ENCODE results near the gene STAG1. TPM values are rescaled to one million over a fixed set of nuclear protein-coding genes. Genes with fewer than 3 reads are reported as not detected.

Gene STAG1
- total and polyA plus RNA-seq, 8 donors, result 29.6 to 52.7 (median 44.1) TPM

DNA sequence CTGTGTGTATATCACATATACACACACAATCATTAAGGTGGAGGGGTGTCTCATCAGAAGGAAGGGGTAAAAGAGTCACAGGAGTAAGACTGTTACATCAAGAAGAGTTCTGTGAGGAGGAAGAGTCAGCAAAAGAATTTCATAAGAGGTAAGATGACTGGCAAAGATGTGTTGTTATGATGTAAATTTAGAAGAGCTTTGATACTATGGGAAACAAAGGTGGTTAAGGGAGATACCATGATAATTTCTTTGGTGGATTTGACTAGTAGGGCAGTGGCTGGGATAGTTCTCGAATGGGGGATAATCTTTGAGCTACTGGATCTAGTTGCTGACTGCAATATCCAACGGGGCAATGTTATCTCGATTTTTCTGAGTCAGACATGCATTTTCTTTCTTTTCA lies 61.6 kb downstream of the STAG1 start:
- no peak for DNase-seq
- no peak for TF ChIP-seq CTCF (IDR thresholded peaks at IDR 0.05)
- no peak for ATAC-seq
- peak overlapping the region in 1 of 2 donors; percentile 75 for H3K27ac ChIP-seq
- peaks cover 0 to 2% of the 10 kb centered on the region in 2 donors for H3K9me3 ChIP-seq
- H3K27me3 ChIP-seq, result no peaks in the 10 kb centered on the region
- no peak overlapping the region for H3K4me3 ChIP-seq
- H3K36me3 ChIP-seq, result no peaks in the 10 kb centered on the region
- peaks cover 0 to 33% of the 10 kb centered on the region in 2 donors for H3K4me1 ChIP-seq
- intact Hi-C loops (cut with DNase I), result no loop called here

DNA sequence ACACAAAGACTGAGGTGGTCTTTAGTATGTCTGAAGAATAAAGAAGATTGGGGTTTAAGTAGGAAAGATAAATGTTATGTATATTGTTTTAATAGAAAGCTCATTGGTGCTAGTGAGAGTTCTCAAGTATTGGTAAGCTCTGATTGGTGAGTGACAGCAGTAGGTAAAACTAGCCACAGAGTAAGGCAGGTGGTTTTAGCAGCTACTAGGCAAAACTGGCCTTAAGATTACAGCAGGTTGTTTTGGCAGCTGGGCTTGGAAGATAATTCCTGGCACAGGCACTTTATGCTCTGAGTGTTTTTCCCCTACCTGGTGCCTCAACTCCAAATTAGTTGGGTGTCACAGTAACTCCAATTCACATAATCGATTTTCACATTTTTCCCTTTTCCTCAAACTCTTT lies 66.3 kb downstream of the STAG1 start:
- H3K4me1 ChIP-seq, result peaks cover 0 to 9% of the 10 kb centered on the region in 2 donors
- H3K27ac ChIP-seq, result no peak overlapping the region
- H3K27me3 ChIP-seq, result no peaks in the 10 kb centered on the region
- no peak for TF ChIP-seq CTCF (IDR thresholded peaks at IDR 0.05)
- H3K36me3 ChIP-seq, result no peaks in the 10 kb centered on the region
- DNase-seq (no peak), ATAC-seq (no peak)
- no peak overlapping the region for H3K4me3 ChIP-seq
- no peaks in the 10 kb centered on the region for H3K9me3 ChIP-seq
- intact Hi-C loops (cut with DNase I), result no loop called here

DNA sequence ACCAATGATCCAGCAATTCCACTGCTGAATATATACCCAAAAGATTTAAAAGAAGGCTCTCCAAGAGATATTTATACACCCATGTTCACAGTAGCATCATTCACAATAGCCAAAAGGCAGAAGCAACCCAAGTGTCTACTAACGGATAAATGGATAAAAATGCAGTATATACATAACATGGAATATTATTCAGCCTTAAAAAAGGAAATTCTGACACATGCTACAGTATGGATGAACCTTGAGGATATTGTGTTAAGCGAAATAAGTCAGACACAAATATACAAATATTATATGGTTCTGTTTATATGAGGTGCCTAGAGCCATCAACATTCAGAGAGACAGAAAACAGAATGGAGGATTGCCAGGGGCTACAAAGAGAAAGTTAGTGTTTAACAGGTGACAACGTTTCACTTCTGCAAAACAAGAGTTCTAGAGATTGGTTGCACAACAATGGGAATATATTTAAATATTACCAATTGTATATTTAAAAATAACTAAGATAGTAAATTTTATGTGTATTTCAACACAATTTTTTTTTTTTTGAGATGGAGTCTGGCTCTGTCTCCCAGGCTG lies 69.4 kb downstream of the STAG1 start:
- ATAC-seq (no peak), DNase-seq (no peak)
- no peak overlapping the region for H3K4me3 ChIP-seq
- no peaks in the 10 kb centered on the region for H3K27me3 ChIP-seq
- no peaks in the 10 kb centered on the region for H3K36me3 ChIP-seq
- no peak for TF ChIP-seq CTCF (IDR thresholded peaks at IDR 0.05)
- H3K9me3 ChIP-seq, result no peaks in the 10 kb centered on the region
- H3K27ac ChIP-seq, result no peak overlapping the region
- intact Hi-C loops (cut with DNase I), result no loop called here
- no peaks in the 10 kb centered on the region for H3K4me1 ChIP-seq

GRCh38 chr3:136678981-136679380 lies 73.2 kb downstream of the STAG1 start:
- no peaks in the 10 kb centered on the region for H3K9me3 ChIP-seq
- H3K4me1 ChIP-seq, result peaks cover 0 to 14% of the 10 kb centered on the region in 2 donors
- intact Hi-C loops (cut with DNase I), result no loop called here
- H3K4me3 ChIP-seq, result no peak overlapping the region
- no peaks in the 10 kb centered on the region for H3K36me3 ChIP-seq
- ATAC-seq, result no peak
- peak in 1 of 4 donors; percentile 32 for DNase-seq
- H3K27ac ChIP-seq, result no peak overlapping the region
- no peaks in the 10 kb centered on the region for H3K27me3 ChIP-seq
- TF ChIP-seq CTCF (IDR thresholded peaks at IDR 0.05), result no peak

DNA sequence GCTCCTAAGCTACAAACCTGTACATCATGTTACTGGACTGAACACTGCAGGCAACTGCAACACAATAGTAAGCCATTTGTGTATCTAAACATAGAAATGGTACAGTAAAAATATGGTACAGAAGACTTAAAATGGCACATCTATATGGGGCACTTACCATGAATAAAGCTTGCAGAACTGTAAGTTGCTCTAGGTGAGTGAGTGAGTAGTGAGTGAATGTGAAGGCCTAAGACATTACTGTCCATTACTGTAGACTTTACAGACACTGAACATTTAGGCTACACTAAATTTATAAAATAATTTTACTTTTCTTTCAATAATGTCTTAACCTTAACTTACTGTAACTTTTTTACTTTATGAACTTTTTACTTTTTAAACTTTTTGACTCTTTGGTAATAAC lies 76.2 kb downstream of the STAG1 start:
- DNase-seq (no peak), ATAC-seq (no peak)
- intact Hi-C loops (cut with DNase I), result no loop called here
- Histone ChIP-seq H3K36me3 (no peaks in the 10 kb centered on the region), H3K27me3 (no peaks in the 10 kb centered on the region), H3K9me3 (no peaks in the 10 kb centered on the region), H3K4me3 (no peak overlapping the region), H3K27ac (no peak overlapping the region), H3K4me1 (peaks cover 0 to 17% of the 10 kb centered on the region in 2 donors)
- TF ChIP-seq CTCF (IDR thresholded peaks at IDR 0.05), result no peak
